HUES6 (cell line): ENCODE measurements around the gene DLG5.

Experiments
- H3K27ac ChIP-seq: 2 replicates; pipeline ENCODE4 v1.7.0; 2013; ENCODE audit warnings: low read depth, mild to moderate bottlenecking, low read length, inconsistent platforms
- H3K27me3 ChIP-seq: 2 replicates; pipeline ENCODE4 v1.6.1; 2013; ENCODE audit warnings: low read length; ENCODE audit not compliant: control insufficient read depth, insufficient read depth
- H3K36me3 ChIP-seq: 2 replicates; pipeline ENCODE4 v1.6.1; 2013; ENCODE audit warnings: low read length; ENCODE audit not compliant: control insufficient read depth, insufficient read depth
- H3K4me1 ChIP-seq: 2 replicates; pipeline ENCODE4 v1.6.1; 2013; ENCODE audit warnings: low read length; ENCODE audit not compliant: control insufficient read depth, insufficient read depth
- H3K4me3 ChIP-seq: 2 replicates; pipeline ENCODE4 v1.5.1; 2013; ENCODE audit warnings: low read depth, low read length
- H3K9ac ChIP-seq: one replicate; pipeline ENCODE4 v1.6.1; 2013; ENCODE audit warnings: mild to moderate bottlenecking, low read length
- H3K9me3 ChIP-seq: 2 replicates; pipeline ENCODE4 v1.6.1; 2013; ENCODE audit warnings: low read depth, low read length; ENCODE audit not compliant: control insufficient read depth, insufficient read depth

DLG5 gene

DNA sequence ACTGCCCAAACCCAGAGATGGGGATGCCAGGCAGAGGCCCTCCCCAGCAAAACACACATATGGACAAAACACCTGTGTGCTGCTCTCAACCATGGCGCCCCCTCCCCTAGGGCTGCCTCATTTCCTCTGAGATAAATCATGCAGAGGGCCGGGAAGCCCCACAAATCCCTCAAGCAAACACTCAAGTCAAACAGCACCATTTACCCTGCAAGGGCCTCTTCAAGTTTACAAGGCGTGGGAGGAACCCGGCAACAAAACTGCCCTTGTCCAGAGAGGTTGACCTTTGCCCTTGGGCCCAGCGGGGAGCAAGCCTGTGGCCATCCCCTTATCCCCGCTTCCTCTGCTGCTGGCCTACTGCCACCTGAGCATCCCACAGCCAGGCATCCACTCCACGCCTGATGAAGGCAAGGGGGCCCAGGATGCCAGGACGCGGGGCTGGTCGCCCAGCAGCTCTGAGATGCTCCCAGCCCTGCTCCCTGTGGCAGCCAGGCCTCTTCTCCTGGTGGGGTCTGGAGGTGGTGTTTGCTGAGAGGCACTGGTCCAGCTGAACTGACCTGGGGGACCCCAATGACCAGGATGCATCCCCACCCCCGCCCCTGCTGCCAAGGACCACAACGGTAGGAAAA is 77.4 kb downstream of the DLG5 start:
- H3K9me3 ChIP-seq = no peaks in the 10 kb centered on the region
- H3K27me3 ChIP-seq = no peaks in the 10 kb centered on the region
- no peak overlapping the region for H3K9ac ChIP-seq
- peaks cover 46% of the 10 kb centered on the region for H3K36me3 ChIP-seq
- no peak overlapping the region for H3K4me3 ChIP-seq
- H3K27ac ChIP-seq = 0 out of 2 replicates have a peak overlapping the region, but pooled peaks have one; percentile 13
- peaks cover 60% of the 10 kb centered on the region for H3K4me1 ChIP-seq

DNA sequence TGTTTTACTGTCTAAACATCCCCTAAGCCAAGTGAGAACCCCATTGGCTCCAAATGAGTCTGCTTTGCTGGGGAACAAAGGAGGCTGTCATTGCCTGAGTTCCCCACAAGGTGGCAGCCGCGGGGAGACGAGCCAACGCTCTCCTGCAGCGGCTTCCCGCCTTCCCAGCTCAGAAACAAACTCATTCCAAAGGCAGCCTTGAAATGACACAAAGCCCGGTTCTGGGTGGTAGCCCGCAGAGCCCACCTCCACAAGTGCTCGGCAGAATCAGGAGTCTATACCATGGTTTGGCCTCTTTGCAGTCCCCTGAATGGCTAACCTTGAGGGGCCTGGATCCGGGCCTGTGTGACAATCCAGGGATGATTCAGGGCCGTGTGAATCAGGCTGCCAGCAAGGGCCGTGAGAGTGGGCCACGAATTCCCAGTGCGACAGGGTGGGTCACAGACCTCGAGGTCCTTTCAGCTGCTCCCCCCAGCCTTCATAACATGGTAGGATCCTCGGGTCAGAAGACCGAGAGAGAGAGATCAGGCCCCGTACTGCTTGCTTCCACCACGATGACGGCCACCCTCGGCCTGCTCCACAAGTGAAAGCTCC is 79.7 kb downstream of the DLG5 start:
- Histone ChIP-seq H3K9me3 (no peaks in the 10 kb centered on the region), H3K4me3 (no peak overlapping the region), H3K9ac (peak overlapping the region; percentile 63), H3K27me3 (no peaks in the 10 kb centered on the region), H3K36me3 (peaks cover 51% of the 10 kb centered on the region), H3K27ac (peak overlapping the region; percentile 66; the same call in 1 of the 2 replicates), H3K4me1 (peaks cover 60% of the 10 kb centered on the region)

GRCh38 chr10:77845451-77845850 is 81.1 kb downstream of the DLG5 start:
- peak overlapping the region; percentile 47 for H3K9ac ChIP-seq
- H3K27me3 ChIP-seq = no peaks in the 10 kb centered on the region
- peak overlapping the region; percentile 69; the same call in 1 of the 2 replicates for H3K27ac ChIP-seq
- no peak overlapping the region for H3K4me3 ChIP-seq
- H3K4me1 ChIP-seq = peaks cover 46% of the 10 kb centered on the region
- no peaks in the 10 kb centered on the region for H3K9me3 ChIP-seq
- H3K36me3 ChIP-seq = peaks cover 57% of the 10 kb centered on the region

- no peaks in the 10 kb centered on the region for H3K9me3 ChIP-seq
- H3K27me3 ChIP-seq = no peaks in the 10 kb centered on the region
- peaks cover 40% of the 10 kb centered on the region for H3K4me1 ChIP-seq
- H3K27ac ChIP-seq = peak overlapping the region; percentile 69; the same call in 1 of the 2 replicates
- H3K36me3 ChIP-seq = peaks cover 59% of the 10 kb centered on the region
- H3K9ac ChIP-seq = peak overlapping the region; percentile 47
- H3K4me3 ChIP-seq = no peak overlapping the region
Measured at GRCh38 chr10:77844713-77845445, 81.7 kb downstream of the DLG5 start.

- Histone ChIP-seq H3K4me3 (no peak overlapping the region), H3K9me3 (no peaks in the 10 kb centered on the region), H3K27ac (peak overlapping the region; percentile 69; the same call in 1 of the 2 replicates), H3K36me3 (peaks cover 62% of the 10 kb centered on the region), H3K4me1 (peaks cover 35% of the 10 kb centered on the region), H3K9ac (peak overlapping the region; percentile 21), H3K27me3 (no peaks in the 10 kb centered on the region)
Measured at GRCh38 chr10:77844177-77844576, 82.4 kb downstream of the DLG5 start.

DNA sequence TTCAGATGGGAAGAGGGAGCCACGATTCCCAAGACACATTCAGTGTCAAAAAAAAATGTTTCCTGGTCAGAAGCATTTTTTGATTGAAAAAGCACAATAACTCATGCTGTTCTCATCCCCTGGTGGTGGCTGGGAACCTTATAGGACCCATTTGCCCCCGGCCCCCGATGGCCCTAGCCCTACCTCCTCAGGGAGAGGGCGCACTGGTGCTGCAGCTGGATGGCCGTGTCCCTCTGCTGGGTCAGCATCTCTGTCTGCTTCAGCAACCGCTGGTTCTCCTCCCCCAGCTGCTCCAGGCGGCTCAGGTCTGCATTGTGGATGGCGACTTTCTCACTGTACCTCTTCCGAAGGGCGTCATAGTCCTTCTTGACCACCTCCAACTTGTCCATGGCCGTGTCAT is 83.3 kb downstream of the DLG5 start:
- Histone ChIP-seq H3K9ac (no peak overlapping the region), H3K27ac (no peak overlapping the region), H3K4me1 (peaks cover 37% of the 10 kb centered on the region; the same call in 1 of the 2 replicates), H3K36me3 (peaks cover 67% of the 10 kb centered on the region), H3K4me3 (no peak overlapping the region), H3K27me3 (no peaks in the 10 kb centered on the region), H3K9me3 (no peaks in the 10 kb centered on the region)

DNA sequence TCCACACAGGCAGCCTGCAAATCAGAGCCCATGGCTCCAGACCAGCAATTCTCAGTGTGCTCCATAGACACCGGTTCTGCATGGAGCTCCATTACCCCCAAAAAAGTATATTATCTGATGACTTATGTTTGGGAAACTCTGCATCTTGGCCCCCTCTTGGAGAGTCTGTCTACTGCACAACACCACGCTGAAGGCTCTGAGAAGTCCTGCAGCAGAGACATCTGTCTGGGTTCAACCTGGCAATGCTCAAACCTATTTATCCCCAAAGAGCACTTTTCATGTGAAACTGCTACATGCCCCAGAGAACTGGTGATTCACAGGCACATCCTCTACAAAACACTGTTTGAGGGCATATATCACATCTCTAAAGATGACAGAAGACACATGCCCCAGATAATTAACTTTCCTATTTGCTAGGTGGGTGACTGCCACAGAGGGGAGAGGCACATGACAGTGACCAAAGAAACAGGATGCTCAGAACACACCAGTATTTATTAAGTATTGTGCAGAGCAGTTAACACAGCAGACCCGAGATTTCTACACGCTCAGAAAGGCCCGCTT is 83.8 kb downstream of the DLG5 start:
- Histone ChIP-seq H3K27ac (no peak overlapping the region), H3K9ac (no peak overlapping the region), H3K36me3 (peaks cover 62% of the 10 kb centered on the region), H3K4me3 (no peak overlapping the region), H3K27me3 (no peaks in the 10 kb centered on the region), H3K4me1 (peaks cover 42% of the 10 kb centered on the region), H3K9me3 (no peaks in the 10 kb centered on the region)

- H3K36me3 ChIP-seq = peaks cover 57% of the 10 kb centered on the region
- H3K9ac ChIP-seq = no peak overlapping the region
- no peaks in the 10 kb centered on the region for H3K27me3 ChIP-seq
- H3K27ac ChIP-seq = no peak overlapping the region
- H3K9me3 ChIP-seq = no peaks in the 10 kb centered on the region
- H3K4me1 ChIP-seq = peaks cover 36% of the 10 kb centered on the region
- H3K4me3 ChIP-seq = no peak overlapping the region
Measured at GRCh38 chr10:77841711-77842375, 84.7 kb downstream of the DLG5 start.

DNA sequence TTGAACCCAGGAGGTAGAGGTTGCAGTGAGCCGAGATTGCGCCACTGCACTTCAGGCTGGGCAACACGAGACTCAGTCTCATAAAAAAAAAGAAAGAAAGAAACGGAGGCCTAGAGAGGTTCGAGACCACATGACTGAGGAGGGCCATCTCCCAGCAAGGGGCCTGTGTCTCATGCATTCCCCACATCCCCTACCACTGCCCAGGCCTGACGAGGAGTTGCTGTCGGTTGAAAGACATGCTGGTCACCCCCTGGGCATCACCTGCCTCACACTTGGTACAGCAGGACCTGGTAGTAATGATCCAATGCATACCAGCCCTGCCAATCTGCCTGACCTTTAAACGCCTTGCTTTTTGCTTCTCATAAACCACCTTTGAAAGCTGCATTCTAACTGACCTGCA is 85.9 kb downstream of the DLG5 start:
- Histone ChIP-seq H3K9me3 (no peaks in the 10 kb centered on the region), H3K27me3 (no peaks in the 10 kb centered on the region), H3K4me3 (no peak overlapping the region), H3K4me1 (peaks cover 30% of the 10 kb centered on the region), H3K27ac (no peak overlapping the region), H3K36me3 (peaks cover 64% of the 10 kb centered on the region), H3K9ac (no peak overlapping the region)

DNA sequence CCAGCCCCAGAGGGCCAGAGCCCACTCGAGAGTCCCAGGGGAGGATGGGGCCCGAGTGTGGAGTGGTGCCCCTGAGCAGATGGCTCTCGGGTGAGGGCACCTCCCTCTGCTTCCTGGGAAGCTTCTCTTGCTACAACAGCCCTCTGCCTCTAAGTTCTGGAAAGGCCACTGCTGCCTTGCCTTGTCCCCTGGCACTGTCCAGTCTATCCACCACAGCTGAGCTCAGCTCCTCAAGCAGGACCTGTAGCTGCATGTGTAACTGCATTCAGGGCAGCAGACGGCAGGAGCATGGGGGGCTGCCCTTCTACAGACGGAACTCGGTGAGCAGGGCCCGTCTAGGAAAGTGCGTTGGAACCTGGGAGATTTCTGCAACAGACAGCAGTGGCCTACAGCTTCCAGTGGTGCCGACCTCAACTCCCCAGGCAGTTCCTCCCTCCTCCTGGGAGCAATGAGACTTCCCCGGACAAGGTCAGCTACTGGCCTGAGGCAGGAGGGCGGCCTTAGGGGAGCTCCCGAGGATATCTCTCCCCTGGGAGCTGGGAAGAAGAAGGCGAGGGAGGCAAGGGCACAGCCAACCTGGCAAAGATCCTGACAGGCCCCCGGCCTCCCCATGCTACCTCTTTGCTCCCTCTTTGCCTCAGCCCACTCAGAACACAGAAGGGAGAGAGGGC is 88.5 kb downstream of the DLG5 start:
- peaks cover 17% of the 10 kb centered on the region for H3K4me1 ChIP-seq
- H3K9ac ChIP-seq = peak overlapping the region; percentile 1
- no peaks in the 10 kb centered on the region for H3K27me3 ChIP-seq
- peaks cover 68% of the 10 kb centered on the region for H3K36me3 ChIP-seq
- no peak overlapping the region for H3K4me3 ChIP-seq
- H3K9me3 ChIP-seq = no peaks in the 10 kb centered on the region
- H3K27ac ChIP-seq = 0 out of 2 replicates have a peak overlapping the region, but pooled peaks have one; percentile 1
